ENCODE results near the gene RASAL2.
"Not testable (repeated sequence)": the region's sequence is repeated elsewhere in the genome, so short reads cannot be mapped to it uniquely, and the experiment has no call there.

Gene RASAL2

GRCh38 chr1:178353524-178353923 lies 259.6 kb downstream of the RASAL2 start:
- no peak for DNase-seq

GRCh38 chr1:178354816-178355215 lies 260.9 kb downstream of the RASAL2 start:
- DNase-seq: no peak

- no peak for DNase-seq
Measured at GRCh38 chr1:178356299-178356698, 262.4 kb downstream of the RASAL2 start.

- no peak for DNase-seq
Measured at GRCh38 chr1:178358456-178358855, 264.6 kb downstream of the RASAL2 start.

- DNase-seq: no peak
Measured at GRCh38 chr1:178360421-178360820, 266.5 kb downstream of the RASAL2 start.

GRCh38 chr1:178361847-178362246 lies 267.9 kb downstream of the RASAL2 start:
- no peak for DNase-seq

GRCh38 chr1:178362747-178363146 lies 268.8 kb downstream of the RASAL2 start:
- no peak for DNase-seq

GRCh38 chr1:178364782-178365181 lies 270.9 kb downstream of the RASAL2 start:
- DNase-seq: no peak

- no peak for DNase-seq
Measured at GRCh38 chr1:178367151-178367550, 273.2 kb downstream of the RASAL2 start.

GRCh38 chr1:178368208-178368607 lies 274.3 kb downstream of the RASAL2 start:
- no peak for DNase-seq

GRCh38 chr1:178371235-178371634 lies 277.3 kb downstream of the RASAL2 start:
- DNase-seq: no peak

GRCh38 chr1:178371933-178372388 lies 278.1 kb downstream of the RASAL2 start:
- DNase-seq: no peak

GRCh38 chr1:178374016-178374415 lies 280.1 kb downstream of the RASAL2 start:
- DNase-seq: no peak

GRCh38 chr1:178376008-178376407 lies 282.1 kb downstream of the RASAL2 start:
- DNase-seq: no peak

- DNase-seq: no peak
Measured at GRCh38 chr1:178379807-178380206, 285.9 kb downstream of the RASAL2 start.

GRCh38 chr1:178382372-178382771 lies 288.5 kb downstream of the RASAL2 start:
- no peak for DNase-seq

GRCh38 chr1:178385662-178386061 lies 291.8 kb downstream of the RASAL2 start:
- DNase-seq: no peak

- no peak for DNase-seq
Measured at GRCh38 chr1:178388418-178389145, 294.7 kb downstream of the RASAL2 start.

GRCh38 chr1:178389441-178389840 lies 295.5 kb downstream of the RASAL2 start:
- no peak for DNase-seq

- not testable (repeated sequence) for DNase-seq
Measured at GRCh38 chr1:178390280-178390679, 296.4 kb downstream of the RASAL2 start.

- DNase-seq: no peak
Measured at GRCh38 chr1:178393370-178393769, 299.5 kb downstream of the RASAL2 start.

- no peak for DNase-seq
Measured at GRCh38 chr1:178396789-178397188, 302.9 kb downstream of the RASAL2 start.

GRCh38 chr1:178397678-178398077 lies 303.8 kb downstream of the RASAL2 start:
- DNase-seq: no peak

GRCh38 chr1:178399177-178399728 lies 305.3 kb downstream of the RASAL2 start:
- DNase-seq: no peak

GRCh38 chr1:178405137-178405536 lies 311.2 kb downstream of the RASAL2 start:
- DNase-seq: no peak

Data from NCI-H187 treated with DMSO at 0.1 percent for 48 hours (cell line).